CD1c-positive myeloid dendritic cell (primary cell): ENCODE data around the gene DNAH10.
A peak's percentile ranks its signal among the peaks of the same experiment; 100 is the strongest.

Source experiments
- DNase-seq: peaks from one replicate; pipeline ENCODE4 v3.0.0-alpha.2; 2016; ENCODE audit errors: extremely low spot score

Gene DNAH10, protein sequence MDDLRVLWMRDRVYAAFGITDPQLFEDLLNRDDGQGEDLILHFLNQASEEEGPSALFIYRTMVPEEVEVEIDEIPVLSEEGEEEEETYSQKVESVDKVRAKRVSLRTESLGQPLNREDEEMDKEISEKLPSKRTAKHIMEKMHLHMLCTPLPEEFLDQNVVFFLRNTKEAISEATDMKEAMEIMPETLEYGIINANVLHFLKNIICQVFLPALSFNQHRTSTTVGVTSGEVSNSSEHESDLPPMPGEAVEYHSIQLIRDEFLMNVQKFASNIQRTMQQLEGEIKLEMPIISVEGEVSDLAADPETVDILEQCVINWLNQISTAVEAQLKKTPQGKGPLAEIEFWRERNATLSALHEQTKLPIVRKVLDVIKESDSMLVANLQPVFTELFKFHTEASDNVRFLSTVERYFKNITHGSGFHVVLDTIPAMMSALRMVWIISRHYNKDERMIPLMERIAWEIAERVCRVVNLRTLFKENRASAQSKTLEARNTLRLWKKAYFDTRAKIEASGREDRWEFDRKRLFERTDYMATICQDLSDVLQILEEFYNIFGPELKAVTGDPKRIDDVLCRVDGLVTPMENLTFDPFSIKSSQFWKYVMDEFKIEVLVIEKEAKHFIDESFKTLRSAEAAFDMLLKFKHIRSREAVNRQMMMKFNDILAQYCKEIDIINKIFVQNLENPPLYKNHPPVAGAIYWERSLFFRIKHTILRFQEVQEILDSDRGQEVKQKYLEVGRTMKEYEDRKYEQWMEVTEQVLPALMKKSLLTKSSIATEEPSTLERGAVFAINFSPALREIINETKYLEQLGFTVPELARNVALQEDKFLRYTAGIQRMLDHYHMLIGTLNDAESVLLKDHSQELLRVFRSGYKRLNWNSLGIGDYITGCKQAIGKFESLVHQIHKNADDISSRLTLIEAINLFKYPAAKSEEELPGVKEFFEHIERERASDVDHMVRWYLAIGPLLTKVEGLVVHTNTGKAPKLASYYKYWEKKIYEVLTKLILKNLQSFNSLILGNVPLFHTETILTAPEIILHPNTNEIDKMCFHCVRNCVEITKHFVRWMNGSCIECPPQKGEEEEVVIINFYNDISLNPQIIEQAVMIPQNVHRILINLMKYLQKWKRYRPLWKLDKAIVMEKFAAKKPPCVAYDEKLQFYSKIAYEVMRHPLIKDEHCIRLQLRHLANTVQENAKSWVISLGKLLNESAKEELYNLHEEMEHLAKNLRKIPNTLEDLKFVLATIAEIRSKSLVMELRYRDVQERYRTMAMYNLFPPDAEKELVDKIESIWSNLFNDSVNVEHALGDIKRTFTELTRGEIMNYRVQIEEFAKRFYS (N-terminal part only)

DNA sequence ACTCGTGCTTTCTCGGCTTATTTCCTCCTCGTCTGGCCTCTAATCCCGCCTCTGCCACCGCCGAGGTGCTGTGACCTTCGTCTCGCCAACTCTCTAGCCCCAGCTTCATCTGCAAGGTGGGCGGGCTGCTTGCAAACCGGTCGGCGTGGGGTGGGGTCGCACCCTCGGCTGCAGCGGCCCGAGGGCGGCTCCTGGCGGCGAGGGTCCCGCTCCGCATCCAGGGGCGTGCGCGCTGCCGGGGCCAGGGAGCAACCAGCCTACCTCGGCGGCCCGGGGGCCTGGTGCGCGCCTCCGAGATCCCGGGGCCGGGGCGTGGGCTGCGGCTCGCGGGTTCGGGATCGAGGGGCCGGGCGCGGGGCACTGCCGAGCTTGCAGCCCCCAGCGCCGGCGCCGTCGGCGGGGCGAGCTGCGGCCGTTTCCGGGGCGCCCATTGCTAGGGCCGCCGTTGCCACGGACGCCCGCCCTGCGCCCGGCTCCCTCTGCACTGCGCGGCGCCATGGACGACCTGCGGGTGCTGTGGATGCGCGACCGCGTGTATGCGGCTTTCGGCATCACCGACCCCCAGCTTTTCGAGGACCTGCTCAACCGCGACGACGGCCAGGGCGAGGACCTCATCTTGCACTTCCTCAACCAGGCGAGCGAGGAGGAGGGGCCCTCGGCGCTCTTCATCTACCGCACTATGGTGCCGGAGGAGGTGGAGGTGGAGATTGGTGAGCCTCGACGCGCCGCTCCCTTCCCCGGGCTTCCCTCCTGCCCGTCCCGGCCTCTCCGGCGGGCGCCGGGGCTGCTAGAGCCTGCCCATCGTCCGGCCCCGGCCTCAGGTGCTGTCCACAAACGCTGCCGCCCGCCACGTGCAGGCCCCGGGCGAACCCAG is at the start of gene DNAH10:
DNAH10 (plus strand) TSS at position 461 of the 874 bp plus-strand sequence; CDS start at position 497, 36 bp downstream.
- DNase-seq: peak; percentile 63

DNA sequence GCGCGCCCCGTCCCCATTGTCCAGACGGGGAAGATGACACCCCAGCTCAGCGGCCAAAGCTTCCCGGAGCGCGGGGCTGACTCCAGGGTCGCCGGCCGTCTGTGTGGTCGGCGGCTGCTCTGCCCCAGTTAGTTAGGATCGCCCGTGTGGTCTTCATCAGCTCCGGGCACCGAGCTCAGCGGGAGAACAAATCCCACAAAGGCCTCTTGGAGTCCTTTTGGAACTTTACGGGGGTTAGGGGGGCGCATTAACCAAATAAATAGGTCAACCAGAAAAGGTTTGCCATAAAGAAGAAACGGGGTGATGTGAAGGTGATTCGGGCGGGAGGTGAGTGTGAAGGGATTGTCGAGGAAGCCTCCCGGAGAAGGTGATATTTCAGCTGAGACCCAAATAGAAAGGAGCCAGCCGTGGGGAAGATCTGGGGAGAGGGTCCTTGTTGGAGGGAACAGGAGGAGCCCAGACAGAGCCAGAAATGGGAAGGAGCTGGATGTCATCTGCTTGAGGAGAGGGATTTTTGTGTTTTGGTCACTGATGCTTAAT is 49.3 kb upstream of the DNAH10 start:
- no peak for DNase-seq

DNA sequence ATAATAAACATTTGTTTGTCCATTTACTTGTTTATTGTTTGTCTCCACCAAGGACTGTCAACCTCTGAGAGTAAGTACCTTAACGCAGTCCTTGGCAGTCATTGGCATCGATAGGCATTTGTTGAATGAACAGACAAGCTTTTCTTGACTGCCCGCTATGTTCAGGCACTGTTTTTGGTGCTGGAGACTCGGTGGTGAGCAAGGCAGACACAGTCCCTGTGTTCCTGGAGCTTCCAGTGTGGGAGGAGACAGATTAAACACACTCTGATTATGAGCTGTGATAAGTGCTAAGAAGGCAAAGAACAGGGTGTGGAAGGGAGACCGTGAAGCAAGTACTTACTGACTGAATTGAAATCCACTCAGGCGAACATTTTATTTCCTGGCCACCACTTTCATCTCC is 48.7 kb upstream of the DNAH10 start:
- no peak for DNase-seq

DNA sequence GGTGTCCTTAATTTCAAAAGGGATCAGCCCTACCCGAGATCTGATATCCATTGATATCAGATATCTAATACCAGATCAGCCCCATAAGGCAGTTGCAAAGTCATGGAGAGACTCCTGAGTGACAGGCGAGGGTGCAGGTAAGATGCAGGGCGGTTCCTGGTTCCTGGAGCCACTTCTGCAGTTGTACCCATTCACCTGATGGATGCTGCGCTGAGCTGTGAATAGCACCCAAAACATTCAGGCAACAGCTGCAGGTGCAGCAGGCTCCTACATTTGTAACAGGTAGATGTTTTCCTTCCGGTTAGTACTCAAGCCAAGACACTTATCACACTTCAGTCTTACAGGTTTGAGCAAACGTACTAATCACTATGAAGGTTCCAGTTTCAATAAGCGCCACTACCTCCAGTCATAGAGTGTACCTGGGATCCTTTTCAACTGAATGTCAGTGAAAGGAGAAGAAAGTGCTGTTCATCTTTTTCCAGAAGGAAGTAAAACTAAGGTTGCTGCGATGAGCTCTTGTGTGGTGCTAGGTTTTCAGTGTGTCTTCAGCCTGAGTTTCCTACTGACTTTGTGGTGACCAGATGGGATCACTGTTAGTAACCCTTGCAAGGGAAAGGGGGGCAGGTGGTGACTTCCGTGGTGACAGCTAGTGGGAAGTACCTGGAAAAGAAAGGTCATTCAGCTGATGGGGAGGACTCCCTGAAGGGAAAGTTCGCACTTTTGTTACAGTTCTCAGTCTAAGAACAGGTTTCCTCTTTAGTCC is 48.1 kb upstream of the DNAH10 start:
- DNase-seq: peak; percentile 46

DNA sequence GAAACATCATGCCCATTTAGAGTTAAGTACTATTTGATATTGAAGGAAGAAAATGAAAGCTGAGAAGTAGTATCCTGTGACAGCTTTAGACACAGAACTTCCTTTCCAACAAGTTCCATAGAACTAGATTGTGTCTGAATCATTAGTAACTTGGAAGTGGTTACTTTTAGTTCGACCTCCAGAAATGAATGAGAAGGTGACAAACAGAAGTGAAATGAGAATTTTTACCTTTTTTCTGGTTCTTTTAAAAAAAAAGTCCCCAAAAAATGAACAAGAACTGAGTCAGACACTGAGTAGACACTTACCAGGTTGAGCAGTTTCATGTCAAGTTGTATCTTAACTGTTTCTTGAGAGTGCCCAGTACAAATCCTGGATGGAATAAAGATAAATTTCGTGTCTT is 46.9 kb upstream of the DNAH10 start:
- peak; percentile 35 for DNase-seq

DNA sequence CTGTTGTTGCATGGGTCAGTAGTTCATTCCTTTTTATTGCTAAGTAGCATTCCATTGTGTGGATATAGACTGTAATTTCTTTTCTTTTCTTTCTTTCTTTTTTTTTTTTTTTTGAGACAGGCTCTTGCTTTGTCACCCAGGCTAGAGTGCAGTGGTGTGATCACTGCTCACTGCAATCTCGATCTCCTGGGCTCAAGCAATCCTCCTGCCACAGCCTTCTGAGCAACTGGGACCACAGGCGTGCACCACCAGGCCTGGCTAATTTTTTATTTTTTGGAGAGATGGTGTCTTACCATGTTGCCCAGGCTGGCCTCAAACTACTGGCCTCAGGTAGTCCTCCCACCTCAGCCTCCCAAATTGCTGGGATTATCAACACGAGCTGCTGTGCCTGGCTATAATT is 44.8 kb upstream of the DNAH10 start:
- no peak for DNase-seq

DNA sequence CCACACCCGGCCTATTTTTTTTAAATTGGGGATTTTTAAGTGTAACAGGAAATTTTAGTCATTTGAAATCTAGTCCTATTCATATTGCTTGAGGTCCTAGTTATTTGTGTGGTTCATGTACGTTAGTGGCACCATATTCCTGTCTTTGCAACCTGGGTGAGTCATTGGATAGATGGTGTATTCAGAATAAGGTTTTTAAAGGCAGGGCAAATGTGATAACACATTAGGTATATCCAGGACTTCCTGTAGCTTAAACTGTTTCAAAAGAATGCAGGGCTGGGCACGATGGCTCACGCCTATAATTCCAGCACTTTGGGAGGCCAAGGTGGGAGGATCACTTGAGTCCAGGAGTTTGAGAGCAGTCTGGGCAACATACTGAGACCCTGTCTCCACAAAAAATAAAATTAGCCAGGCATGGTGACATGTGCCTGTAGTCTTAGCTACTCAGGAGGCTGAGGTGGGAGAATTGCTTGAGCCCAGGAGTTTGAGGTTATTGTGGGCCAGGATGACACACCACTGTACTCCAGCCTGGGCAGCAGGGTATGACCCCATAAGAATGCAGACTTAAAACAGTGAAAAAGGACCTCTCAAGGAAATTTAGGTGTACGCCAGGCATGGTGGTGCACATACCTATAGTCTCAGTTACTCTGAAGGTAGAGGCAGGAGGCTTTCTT is 41.8 kb upstream of the DNAH10 start:
- no peak for DNase-seq

DNA sequence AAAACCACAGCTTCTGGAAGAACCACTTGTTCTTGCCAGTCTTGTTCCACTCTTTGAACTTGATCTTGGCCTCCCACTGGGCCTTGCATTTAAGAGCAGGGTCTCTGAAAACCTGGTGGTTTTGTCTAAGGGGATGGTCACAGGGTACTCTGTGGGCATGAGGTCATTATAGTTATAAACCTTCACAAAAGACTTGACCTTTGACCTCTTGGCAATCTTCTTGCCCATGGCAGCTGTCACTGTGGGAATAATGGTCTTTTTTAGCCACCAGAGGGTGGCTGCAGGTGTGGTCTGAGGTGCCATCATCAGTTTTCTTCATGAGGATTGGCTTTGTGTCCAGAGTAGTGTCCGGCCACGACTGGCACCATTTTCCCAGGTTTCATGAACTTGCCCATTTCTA is 40.9 kb upstream of the DNAH10 start:
- DNase-seq: no peak

DNA sequence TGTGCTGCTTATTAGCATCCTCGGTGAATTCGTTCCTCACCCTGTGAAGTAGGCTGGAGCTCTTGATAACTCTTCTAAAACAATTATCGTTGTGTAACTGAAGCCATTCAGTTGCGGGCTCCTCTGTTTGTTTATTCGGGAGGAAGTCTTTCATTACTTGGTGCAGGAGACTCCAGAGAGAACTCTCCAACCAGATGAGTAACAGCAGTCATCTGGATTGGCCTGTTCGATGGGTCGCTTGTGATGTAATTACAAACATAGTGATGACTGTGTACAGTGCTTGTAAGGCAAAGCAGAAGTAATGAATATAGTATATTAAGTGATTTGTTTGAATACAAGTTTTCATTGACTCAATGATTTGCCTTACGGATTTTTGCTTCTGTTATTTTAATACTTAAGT is 39.1 kb upstream of the DNAH10 start:
- DNase-seq: peak; percentile 13

DNA sequence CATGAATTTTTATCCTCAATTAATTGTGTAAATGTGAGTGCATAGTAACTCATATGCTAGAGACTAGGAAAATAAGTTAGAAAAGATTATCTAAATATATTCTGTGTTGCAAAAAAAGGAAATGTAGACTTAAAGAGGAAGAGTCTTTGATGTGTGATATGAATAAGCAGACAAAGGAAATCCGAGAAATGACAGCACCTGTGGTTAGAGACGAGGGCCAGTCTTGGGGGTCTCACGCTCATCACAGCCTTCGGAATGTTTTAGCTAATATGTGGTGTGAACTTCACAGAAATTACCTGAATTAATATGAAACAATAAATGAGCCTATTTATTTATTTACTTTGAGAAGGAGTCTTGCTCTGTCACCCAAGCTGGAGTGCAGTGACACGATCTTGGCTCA is 38.3 kb upstream of the DNAH10 start:
- peak; percentile 16 for DNase-seq

DNA sequence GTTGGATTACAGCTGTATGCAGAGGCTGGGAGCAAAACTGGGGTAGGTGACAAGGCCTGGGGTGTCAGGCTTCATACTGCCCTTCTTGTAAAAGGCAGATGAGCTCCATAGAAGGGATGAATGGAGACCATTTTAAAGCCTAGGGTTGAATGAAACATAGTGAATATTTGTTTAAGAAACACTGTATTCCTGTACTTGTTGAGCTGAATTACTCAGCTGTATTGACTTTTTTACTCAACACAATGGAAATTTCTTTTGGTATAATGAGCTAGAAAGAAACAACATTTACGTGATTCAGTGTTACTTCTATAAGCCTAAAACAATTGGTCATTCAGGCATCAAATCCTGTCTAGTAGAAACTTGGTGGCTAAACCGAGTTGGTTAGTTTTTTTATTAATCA is 35.9 kb upstream of the DNAH10 start:
- DNase-seq: no peak

DNA sequence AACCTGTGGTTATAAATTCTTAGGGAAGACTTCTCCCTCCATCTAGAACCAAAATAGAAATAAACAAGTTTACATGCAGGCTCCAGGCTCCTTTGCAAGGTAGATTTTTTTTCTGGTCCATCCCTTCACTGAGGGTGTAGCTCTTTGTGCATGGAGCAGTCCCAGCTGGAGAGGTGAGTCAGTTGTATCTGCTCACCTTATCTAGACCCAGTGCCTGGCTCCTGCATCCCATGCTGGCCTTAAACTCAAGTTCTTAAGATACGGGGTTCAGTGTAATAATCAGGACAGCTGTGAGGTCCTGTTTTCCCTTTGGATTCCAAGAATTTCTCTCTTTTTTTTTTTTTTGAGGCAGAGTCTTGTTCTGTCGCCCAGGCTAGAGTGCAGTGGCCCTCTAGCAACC is 35.1 kb upstream of the DNAH10 start:
- no peak for DNase-seq

DNA sequence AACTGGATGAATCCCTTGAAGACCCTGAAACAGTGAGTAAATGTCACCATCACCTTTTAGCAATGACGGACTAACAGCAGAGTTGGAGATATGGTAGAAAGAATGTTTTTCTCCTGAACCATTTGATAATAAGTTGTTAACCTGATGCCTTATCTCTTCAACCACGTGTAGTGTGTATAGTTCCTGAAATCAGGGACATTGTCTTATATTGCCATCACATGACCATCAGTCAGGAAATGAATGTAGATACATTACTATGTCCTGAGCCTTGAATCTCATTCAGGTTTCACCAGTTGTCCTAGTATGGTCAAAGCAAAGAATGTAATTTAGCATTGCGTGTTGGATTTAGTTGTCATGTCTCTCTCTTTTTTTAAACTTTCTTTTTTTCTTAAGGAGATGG is 34.2 kb upstream of the DNAH10 start:
- DNase-seq: no peak

DNA sequence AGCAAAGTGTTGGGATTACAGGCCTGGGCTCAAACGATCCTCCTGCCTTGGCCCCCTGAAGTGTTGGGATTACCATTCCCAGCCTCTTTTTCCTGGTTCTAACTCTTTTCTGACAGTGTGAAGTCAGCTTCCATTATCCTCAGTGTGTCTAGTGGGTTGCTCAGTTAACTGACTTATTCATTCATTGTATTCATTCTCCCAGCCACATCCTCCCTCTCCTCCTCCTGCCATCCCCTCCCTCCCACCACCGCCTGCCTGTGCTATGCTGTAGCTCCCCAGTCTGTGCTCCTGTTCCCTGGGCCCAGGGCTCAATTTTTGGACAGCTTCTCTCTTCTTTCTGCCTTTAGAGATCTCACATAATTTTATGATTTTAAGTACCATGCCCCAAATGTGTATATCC is 30.5 kb upstream of the DNAH10 start:
- no peak for DNase-seq

DNA sequence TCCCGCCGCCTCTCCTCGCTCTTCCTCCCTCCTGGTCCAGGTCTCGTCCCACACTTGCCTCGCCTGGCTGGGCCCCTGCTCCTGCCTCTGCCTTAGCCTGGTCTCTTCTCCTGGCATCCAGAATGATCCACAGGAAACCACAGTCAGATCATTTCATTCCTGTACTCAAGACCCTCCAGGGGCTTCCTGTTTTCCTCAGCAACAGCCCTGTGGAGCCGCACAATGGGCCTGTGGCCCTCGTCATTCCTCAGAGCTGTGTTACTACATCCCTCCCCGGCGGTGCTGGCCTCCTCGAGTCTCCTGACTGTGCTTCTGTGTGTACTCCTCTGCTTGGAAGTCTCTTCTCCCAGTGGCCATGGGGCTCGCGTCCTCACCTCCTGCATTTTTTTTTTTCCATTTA is 29.9 kb upstream of the DNAH10 start:
- DNase-seq: no peak

DNA sequence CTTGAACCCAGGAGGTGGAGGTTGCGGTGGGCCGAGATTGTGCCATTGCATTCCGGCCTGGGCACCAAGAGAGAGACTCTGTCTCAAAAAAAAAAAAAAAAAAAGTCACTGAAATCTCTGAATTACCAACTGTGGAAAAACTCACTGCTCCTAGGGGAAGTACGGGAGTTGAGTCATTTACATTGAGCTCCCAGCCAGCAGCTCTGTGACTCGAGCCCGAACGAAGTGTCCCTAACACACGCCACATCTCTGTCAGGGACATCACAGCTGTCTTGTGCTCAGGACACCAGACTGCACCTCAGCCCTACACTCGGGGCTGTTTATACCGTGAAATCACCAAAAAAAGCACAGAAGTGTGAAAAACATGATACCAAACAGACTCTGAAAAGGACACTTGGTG is 28.9 kb upstream of the DNAH10 start:
- no peak for DNase-seq

DNA sequence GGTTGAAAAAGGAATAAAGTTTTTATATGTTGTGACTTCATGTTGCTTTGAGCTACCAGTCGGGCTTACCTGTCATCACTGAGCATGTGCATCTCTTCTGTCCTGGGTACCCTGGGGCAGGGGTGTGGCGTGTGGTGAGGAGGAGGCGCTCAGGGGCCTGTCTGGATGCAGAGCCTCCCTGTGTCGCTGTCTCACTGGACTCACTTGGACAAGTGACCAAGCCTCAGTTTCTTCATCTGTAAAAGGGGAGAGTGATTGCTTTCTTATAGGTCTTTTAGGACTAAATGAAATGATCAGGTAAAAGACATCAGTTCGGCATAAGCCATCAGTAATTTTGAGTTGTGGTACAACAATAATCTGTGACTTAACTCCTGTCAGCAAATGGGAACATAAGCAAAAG is 27.8 kb upstream of the DNAH10 start:
- DNase-seq: no peak

DNA sequence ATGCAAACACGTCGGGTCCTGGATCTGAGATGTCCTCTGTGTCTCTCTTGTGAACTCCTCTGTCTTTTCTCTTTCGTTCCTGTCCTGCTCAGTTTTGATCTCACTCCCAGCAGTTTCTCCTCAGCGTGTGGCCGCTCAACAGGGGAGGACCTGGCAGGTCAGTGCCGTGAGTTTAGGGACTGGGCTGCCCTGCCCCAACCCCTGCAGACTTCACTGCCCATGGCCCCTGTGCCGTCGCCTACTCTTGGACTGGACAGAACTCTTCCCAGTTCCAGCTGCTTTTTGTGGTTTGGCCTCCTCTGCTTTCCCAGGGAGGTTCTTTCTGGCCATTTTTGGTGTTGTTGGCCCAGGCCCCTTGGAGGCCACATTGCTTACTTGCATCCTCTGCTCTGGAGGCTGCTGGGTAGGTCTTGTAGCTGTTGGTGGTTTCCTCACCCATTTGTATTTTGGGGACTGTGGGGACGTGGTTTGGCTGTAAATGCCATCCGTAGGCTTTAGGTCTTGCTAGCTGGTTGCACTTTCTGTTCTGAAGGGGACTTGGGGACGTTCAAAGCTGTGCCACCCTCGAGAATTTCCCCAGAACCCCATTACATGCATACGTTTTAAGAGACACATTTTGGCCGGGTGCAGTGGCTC is 20.0 kb upstream of the DNAH10 start:
- DNase-seq: no peak

DNA sequence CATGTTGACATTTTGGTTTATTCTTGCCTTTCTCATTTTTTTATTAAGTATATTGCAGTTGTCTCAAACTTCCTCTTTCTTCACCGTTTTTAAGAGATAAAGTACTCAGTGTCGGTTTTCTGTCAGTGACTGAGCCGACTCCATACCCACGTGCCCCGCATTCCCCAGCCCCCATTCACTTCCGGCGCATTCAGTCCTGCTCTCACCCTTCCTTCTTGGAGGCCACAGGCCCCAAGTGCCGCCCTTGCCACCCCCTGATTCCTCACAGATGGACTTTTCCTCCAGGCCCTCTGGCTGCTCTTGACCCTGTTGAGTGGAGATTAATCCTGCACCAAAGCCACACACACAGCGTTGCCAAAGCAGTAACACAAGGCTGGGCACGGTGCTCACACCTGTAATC is 19.1 kb upstream of the DNAH10 start:
- peak; percentile 8 for DNase-seq
